Spleen (tissue), 7 donors: ENCODE data around the gene CENPW.

Source experiments
- POLR2A ChIP-seq, 3 donors: fragments of 450-650 bp; IDR thresholded peaks; one replicate each; pipeline ENCODE4 v1.5.1; 2017; ENCODE audit warnings: antibody characterized with exemption in 3 of 3, mild to moderate bottlenecking in 1 of 3
- POLR2AphosphoS5 ChIP-seq, 3 donors: sonication (generic); formaldehyde crosslinking; IDR thresholded peaks; one replicate each; pipeline ENCODE4 v1.5.1; 2017; ENCODE audit warnings: antibody characterized with exemption in 3 of 3
- TF ChIP-seq, protein P1 (sequence below), 11 experiments: fragments of 200-600 bp in 7 of 11; fragments of 450-650 bp in 4 of 11; sonication (generic) in 4 of 11; IDR thresholded peaks in 8 of 11; conservative IDR thresholded peaks in 3 of 11; 1 replicate in 7 of 11; 2 replicates in 4 of 11; pipeline versions ENCODE4 v1.4.0 to v1.8.0; 2016 to 2021; ENCODE audit warnings: antibody characterized with exemption in 11 of 11, inconsistent platforms in 4 of 11, mild to moderate bottlenecking in 1 of 11
- donor health status: DM: no; HTN: no; CAD: no; lungs with moderate emphysema.
- donor health status: DM: no; HTN: no; CAD: no.
- donor health status: DM: no; HTN: no; CAD: no.

GRCh38 chr6:126374372-126374771, 34.5 kb downstream of the CENPW start:
- TF ChIP-seq, protein P1, sequence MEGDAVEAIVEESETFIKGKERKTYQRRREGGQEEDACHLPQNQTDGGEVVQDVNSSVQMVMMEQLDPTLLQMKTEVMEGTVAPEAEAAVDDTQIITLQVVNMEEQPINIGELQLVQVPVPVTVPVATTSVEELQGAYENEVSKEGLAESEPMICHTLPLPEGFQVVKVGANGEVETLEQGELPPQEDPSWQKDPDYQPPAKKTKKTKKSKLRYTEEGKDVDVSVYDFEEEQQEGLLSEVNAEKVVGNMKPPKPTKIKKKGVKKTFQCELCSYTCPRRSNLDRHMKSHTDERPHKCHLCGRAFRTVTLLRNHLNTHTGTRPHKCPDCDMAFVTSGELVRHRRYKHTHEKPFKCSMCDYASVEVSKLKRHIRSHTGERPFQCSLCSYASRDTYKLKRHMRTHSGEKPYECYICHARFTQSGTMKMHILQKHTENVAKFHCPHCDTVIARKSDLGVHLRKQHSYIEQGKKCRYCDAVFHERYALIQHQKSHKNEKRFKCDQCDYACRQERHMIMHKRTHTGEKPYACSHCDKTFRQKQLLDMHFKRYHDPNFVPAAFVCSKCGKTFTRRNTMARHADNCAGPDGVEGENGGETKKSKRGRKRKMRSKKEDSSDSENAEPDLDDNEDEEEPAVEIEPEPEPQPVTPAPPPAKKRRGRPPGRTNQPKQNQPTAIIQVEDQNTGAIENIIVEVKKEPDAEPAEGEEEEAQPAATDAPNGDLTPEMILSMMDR (IDR thresholded peaks at IDR 0.05 in 8 of 11, conservative IDR thresholded peaks at IDR 0.05 in 3 of 11): no peak
- TF ChIP-seq POLR2A (IDR thresholded peaks at IDR 0.05): no peak
- TF ChIP-seq POLR2AphosphoS5 (IDR thresholded peaks at IDR 0.05): no peak
